Smooth muscle cell (in vitro differentiated cells): ENCODE measurements around the gene CEP83. TPM values are rescaled to one million over a fixed set of nuclear protein-coding genes. Genes with fewer than 3 reads are reported as not detected.
A peak's percentile ranks its signal among the peaks of the same experiment; 100 is the strongest.
"Not testable (repeated sequence)": the region's sequence is repeated elsewhere in the genome, so short reads cannot be mapped to it uniquely, and the experiment has no call there.

Experiments
- DNase-seq: peaks from one replicate; lab custom pipeline; 2025; ENCODE audit not compliant: unreplicated experiment; lab: John Stamatoyannopoulos, UW
- H2AFZ ChIP-seq: fragments of 200-600 bp; sonication (generic); 2 replicates; pipeline ENCODE4 v1.6.0; 2016; ENCODE audit warnings: antibody characterized with exemption, low read depth, mild to moderate bottlenecking
- H3F3A ChIP-seq: fragments of 200-600 bp; sonication (generic); 2 replicates; pipeline ENCODE4 v1.6.0; 2017; ENCODE audit warnings: antibody characterized with exemption, low read depth
- H3K27ac ChIP-seq: fragments of 200-600 bp; sonication (generic); 2 replicates; pipeline ENCODE4 v1.5.1; 2016; ENCODE audit warnings: low read depth, mild to moderate bottlenecking
- H3K27me3 ChIP-seq: fragments of 200-600 bp; sonication (generic); 2 replicates; pipeline ENCODE4 v1.6.1; 2016; ENCODE audit warnings: low read depth, mild to moderate bottlenecking
- H3K36me3 ChIP-seq: fragments of 200-600 bp; sonication (generic); 2 replicates; pipeline ENCODE4 v1.5.1; 2016; ENCODE audit warnings: low read depth
- H3K4me1 ChIP-seq: fragments of 200-600 bp; sonication (generic); 2 replicates; pipeline ENCODE4 v1.5.1; 2016; ENCODE audit warnings: low read depth
- H3K4me2 ChIP-seq: fragments of 200-600 bp; sonication (generic); 2 replicates; pipeline ENCODE4 v1.6.0; 2016; ENCODE audit warnings: mild to moderate bottlenecking
- H3K4me3 ChIP-seq: fragments of 200-600 bp; sonication (generic); 2 replicates; pipeline ENCODE4 v1.5.1; 2016; ENCODE audit warnings: mild to moderate bottlenecking
- H3K79me2 ChIP-seq: fragments of 200-600 bp; sonication (generic); 2 replicates; pipeline ENCODE4 v1.6.0; 2016; ENCODE audit warnings: low read depth, mild to moderate bottlenecking
- H3K9ac ChIP-seq: fragments of 200-600 bp; sonication (generic); 2 replicates; pipeline ENCODE4 v1.6.0; 2016; ENCODE audit warnings: low read depth
- H3K9me3 ChIP-seq: fragments of 200-600 bp; sonication (generic); replicated peaks from 2 replicates; pipeline ENCODE4 v1.5.1; 2016; ENCODE audit warnings: low read depth
- H4K20me1 ChIP-seq: fragments of 200-600 bp; sonication (generic); 2 replicates; pipeline ENCODE4 v1.6.0; 2016; ENCODE audit warnings: low read depth
- WGBS: methylation state at CpG from one replicate; pipeline ENCODE4 v1.1.7; 2016; ENCODE audit warnings: low lambda C conversion rate; 5-methylcytosine and 5-hydroxymethylcytosine counted together
- polyA plus RNA-seq: library from polyadenylated mRNA; unstranded; fragments of >200 nt; fragmentation: Nextera tagmentation; extraction: Ambion mirVana; gene quantifications from 2 replicates; pipeline ENCODE4 v1.2.1, GENCODE V29; 2016
- total RNA-seq: library from RNA; depleted of rRNA; stranded (reverse); fragments of >200 nt; gene quantifications from 2 replicates; pipeline ENCODE4 v1.2.3, GENCODE V29; 2014
- TF ChIP-seq, protein P1 (sequence below): fragments of 200-600 bp; sonication (generic); IDR thresholded peaks from 2 replicates; pipeline ENCODE4 v1.5.1; 2017; ENCODE audit warnings: borderline replicate concordance, mild to moderate bottlenecking, antibody characterized with exemption; ENCODE audit not compliant: insufficient read depth, poor library complexity, severe bottlenecking

CEP83 gene
- total and polyA plus RNA-seq, 2 experiments from 2014 or later: 2.8 to 30.3 TPM

DNA sequence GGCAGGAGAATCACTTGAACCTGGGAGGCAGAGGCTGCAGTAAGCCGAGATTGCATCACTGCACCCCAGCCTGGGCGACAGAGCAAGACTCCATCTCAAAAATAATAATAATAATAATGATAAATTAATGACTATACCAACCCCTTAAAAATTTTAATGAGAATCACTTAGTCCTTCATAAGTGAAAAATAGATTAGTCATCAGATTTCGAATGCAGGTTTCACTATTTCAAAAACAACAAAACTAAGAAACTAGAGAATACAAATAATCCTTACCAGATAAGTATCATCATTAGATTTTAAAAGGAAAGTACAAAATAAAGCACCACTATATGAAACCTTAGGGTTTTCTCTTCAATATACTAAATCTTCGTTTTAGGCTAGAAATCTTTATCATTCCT is 62.3 kb downstream of the CEP83 start:
- DNase-seq: no peak
- Histone ChIP-seq H3K9ac (no peak overlapping the region), H3F3A (no peaks in the 10 kb centered on the region), H3K27ac (no peak overlapping the region), H3K4me2 (no peak overlapping the region), H3K79me2 (no peaks in the 10 kb centered on the region), H3K36me3 (no peaks in the 10 kb centered on the region), H2AFZ (no peak overlapping the region), H4K20me1 (no peaks in the 10 kb centered on the region), H3K27me3 (no peaks in the 10 kb centered on the region), H3K9me3 (peaks cover 10% of the 10 kb centered on the region), H3K4me1 (no peaks in the 10 kb centered on the region), H3K4me3 (no peak overlapping the region)
- TF ChIP-seq, protein P1, sequence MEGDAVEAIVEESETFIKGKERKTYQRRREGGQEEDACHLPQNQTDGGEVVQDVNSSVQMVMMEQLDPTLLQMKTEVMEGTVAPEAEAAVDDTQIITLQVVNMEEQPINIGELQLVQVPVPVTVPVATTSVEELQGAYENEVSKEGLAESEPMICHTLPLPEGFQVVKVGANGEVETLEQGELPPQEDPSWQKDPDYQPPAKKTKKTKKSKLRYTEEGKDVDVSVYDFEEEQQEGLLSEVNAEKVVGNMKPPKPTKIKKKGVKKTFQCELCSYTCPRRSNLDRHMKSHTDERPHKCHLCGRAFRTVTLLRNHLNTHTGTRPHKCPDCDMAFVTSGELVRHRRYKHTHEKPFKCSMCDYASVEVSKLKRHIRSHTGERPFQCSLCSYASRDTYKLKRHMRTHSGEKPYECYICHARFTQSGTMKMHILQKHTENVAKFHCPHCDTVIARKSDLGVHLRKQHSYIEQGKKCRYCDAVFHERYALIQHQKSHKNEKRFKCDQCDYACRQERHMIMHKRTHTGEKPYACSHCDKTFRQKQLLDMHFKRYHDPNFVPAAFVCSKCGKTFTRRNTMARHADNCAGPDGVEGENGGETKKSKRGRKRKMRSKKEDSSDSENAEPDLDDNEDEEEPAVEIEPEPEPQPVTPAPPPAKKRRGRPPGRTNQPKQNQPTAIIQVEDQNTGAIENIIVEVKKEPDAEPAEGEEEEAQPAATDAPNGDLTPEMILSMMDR: no peak
- WGBS: over 99% methylated on average over 4 of the region's 4 CpGs

DNA sequence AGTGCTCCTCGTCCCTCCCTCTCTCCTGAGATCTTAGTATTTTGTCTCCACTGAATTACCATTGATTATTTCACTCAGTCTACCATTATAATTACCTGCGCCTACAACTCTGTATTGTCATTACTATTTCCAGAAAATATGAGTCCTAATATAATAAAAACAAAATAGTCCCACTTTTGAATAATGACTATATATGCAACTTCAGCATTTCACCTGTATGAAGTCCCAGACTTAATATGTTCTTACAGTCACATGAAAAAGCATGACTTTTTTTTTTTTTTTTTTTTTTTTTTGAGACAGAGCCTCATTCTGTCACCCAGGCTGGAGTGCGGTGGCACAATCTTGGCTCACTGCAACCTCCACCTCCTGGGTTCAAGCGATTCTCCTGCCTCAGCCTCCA is 63.7 kb downstream of the CEP83 start:
- WGBS: 98% methylated on average over 4 of the region's 4 CpGs

GRCh38 chr12:94390130-94390485 is 69.6 kb downstream of the CEP83 start:
- H3K79me2 ChIP-seq: no peaks in the 10 kb centered on the region
- H3K4me2 ChIP-seq: peak overlapping the region; percentile 48
- H4K20me1 ChIP-seq: no peaks in the 10 kb centered on the region
- H3K27ac ChIP-seq: no peak overlapping the region
- no peak overlapping the region for H3K9ac ChIP-seq
- TF ChIP-seq, protein P1: no peak
- 55% methylated on average over 4 of the region's 4 CpGs for WGBS
- no peaks in the 10 kb centered on the region for H3K36me3 ChIP-seq
- H3F3A ChIP-seq: peaks cover 7% of the 10 kb centered on the region
- no peaks in the 10 kb centered on the region for H3K9me3 ChIP-seq
- H3K27me3 ChIP-seq: no peaks in the 10 kb centered on the region
- DNase-seq: no peak
- H3K4me1 ChIP-seq: no peaks in the 10 kb centered on the region
- H3K4me3 ChIP-seq: peak overlapping the region; percentile 16
- H2AFZ ChIP-seq: no peak overlapping the region

More for the DNA sequence above, 63.7 kb downstream of the CEP83 start:
- not testable (repeated sequence) for H3K9me3 ChIP-seq, H3K4me1 ChIP-seq, H3F3A ChIP-seq, H4K20me1 ChIP-seq, H3K79me2 ChIP-seq, H3K36me3 ChIP-seq, H3K4me3 ChIP-seq, H3K4me2 ChIP-seq, H2AFZ ChIP-seq, H3K27me3 ChIP-seq, H3K9ac ChIP-seq, H3K27ac ChIP-seq, DNase-seq

DNA sequence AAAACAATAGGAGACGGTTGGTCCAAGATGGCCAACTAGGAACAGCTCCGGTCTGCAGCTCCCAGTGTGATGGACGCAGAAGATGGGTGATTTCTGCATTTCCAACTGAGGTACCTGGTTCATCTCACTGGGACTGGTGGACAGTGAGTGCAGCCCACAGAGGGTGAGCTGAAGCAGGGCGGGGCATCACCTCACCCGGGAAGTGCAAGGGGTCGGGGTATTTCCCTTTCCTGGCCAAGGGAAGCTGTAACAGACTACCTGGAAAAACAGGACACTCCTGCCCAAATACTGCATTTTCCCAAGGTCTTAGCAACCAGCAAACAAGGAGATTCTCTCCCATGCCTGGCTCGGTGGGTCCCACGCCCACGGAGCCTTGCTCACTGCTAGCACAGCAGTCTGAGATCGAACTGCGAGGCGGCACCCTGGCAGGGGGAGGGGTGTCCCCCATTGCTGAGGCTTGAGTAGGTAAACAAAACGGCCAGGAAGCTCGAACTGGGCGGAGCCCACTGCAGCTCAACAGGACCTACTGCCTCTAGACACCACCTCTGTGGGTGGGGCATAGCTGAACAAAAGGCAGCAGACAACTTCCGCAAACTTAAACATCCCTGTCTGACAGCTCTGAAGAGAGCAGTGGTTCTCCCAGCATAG is 70.1 kb downstream of the CEP83 start:
- H3K9me3 ChIP-seq, DNase-seq, H3K4me1 ChIP-seq, H3K27me3 ChIP-seq, H2AFZ ChIP-seq, H3K9ac ChIP-seq, H4K20me1 ChIP-seq, H3K79me2 ChIP-seq, H3K27ac ChIP-seq, H3K36me3 ChIP-seq, H3F3A ChIP-seq: not testable (repeated sequence)
- WGBS: 58% methylated on average over 16 of the region's 16 CpGs
- Histone ChIP-seq H3K4me3 (peak overlapping the region; percentile 16), H3K4me2 (peak overlapping the region; percentile 48)

- peaks cover 7% of the 10 kb centered on the region for H3K36me3 ChIP-seq
- no peak overlapping the region for H3K9ac ChIP-seq
- no peak overlapping the region for H2AFZ ChIP-seq
- peaks cover 7% of the 10 kb centered on the region for H3F3A ChIP-seq
- TF ChIP-seq, protein P1: no peak
- no peak overlapping the region for H3K4me3 ChIP-seq
- 19% methylated on average over 1 of the region's 1 CpG for WGBS
- H3K27ac ChIP-seq: peak overlapping the region; percentile 13
- DNase-seq: no peak
- H4K20me1 ChIP-seq: no peaks in the 10 kb centered on the region
- H3K27me3 ChIP-seq: no peaks in the 10 kb centered on the region
- no peaks in the 10 kb centered on the region for H3K4me1 ChIP-seq
- H3K79me2 ChIP-seq: no peaks in the 10 kb centered on the region
- peak overlapping the region; percentile 62 for H3K4me2 ChIP-seq
- no peaks in the 10 kb centered on the region for H3K9me3 ChIP-seq
Observed at GRCh38 chr12:94386422-94386821, 73.2 kb downstream of the CEP83 start.
